ENCODE results near the gene ABHD8.
"Not testable (repeated sequence)": the region's sequence is repeated elsewhere in the genome, so short reads cannot be mapped to it uniquely, and the experiment has no call there.

The ABHD8 gene

DNA sequence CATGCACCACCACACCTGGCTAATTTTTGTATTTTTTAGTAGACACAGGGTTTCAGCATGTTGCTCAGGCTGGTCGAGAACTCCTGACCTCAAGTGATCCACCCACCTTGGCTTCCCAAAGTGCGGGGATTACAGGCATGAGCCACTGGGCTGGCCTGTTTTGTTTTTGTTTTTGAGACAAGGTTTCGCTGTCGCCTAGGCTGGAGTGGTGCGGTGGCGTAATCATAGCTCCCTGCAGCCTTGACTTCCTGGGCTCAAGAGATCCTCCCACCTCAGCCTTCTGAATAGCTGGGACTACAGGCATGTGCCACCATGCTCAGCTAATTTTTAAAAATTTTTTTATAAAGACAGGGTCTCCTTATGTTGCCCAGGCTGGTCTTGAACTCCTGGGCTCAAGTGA, 7.7 kb downstream of the ABHD8 start:
- not testable (repeated sequence) for DNase-seq

DNA sequence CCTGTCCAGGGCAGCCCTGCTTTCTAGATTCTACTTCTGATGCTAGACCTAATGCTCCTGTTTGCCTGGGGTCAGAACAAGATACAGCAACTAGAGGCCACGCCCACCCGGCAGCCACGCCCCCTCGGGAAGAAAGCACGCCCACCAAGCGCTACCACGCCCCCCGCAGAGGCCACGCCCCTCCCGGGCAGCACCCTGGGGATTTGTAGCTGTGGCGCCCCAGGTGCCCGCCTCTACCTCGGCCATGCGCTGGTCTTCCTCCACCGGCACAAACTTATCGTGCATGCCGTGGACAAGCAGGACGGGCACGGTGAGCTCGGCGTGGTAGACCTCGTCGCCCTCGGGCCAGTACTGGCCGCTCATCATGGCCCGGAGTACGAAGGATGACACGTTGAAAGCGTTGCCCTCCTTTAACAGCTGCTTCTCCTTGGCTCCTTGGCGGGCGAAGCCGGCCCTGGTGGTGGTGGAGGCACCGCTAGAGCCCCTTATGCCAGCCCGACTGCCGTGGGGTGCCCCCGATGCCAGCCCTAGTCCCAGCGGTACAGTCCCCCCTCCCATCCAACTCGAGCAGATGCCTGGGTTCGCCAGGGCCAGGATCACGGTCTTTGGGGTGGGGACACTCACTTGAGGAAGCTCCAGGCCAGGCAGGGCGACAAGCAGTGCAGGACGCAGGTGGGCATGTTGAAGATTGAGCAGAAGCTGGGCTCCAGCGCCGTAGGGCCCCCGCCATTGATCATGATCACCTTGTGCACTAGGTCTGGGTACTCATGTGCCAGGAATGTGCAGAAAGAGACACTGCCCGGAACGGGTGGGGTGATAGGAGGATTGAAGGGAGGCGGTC, 9.0 kb downstream of the ABHD8 start:
- DNase-seq: no peak

DNA sequence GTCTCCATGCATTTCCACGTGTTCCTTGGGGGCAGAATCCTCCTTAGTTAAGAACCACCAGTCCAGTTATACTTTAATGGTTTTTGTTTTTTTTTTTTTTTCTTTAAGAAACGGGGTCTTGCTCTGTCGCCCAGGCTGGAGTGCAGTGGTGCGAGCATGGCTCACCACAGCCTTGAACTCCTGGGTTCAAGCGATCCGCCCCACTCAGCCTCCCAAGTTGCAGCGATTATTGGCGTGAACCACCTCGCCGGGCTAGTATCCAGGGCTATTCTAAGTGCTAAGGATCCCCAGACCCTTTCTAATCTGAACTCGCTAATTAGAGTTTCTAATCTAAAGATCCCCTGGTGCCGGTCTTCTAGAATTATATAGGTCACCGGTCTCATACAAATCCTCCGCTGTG, 9.6 kb downstream of the ABHD8 start:
- DNase-seq: no peak

- DNase-seq: peak; percentile 89
Observed at GRCh38 chr19:17292301-17293074, 10.7 kb downstream of the ABHD8 start.

- peak; percentile 78 for DNase-seq
Observed at GRCh38 chr19:17289489-17289888, 13.7 kb downstream of the ABHD8 start.

DNA sequence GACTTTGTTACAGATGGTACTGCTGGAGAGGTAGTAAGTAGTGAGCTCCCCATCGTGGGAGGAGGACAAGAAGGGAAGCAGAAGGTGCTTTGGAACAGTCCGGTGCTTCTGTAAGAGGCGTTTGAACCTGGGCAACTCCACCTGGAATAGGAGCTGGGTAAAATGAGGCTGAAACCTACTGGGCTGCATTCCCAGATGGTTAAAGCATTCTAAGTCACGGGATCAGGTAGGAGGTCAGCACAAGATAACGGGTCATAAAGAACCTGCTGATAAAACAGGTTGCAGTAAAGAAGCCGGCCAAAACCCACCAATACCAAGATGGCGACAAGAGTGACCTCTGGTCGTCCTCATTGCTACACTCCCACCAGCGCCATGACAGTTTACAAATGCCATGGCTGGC, 16.5 kb downstream of the ABHD8 start:
- no peak for DNase-seq

DNA sequence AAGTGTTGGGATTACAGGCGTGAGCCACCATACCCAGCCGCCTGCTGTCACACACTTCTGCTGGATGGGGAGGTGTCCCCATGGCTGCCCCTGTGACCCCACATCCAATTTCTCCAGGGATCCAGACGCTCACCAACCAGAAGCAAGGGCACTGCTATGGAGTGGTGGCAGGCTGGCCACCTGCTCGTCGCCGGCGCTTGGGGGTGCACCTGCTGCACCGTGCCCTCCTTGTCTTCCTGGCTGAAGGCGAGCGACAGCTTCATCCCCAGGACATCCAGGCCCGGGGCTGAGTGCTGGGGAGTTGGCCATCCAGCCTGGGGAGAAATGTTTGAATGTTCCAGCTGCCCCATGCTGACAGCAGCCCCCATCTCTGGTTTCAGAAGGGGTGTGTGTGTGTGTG, 17.0 kb downstream of the ABHD8 start:
- no peak for DNase-seq

- no peak for DNase-seq
Observed at GRCh38 chr19:17285415-17286135, 17.6 kb downstream of the ABHD8 start.

DNA sequence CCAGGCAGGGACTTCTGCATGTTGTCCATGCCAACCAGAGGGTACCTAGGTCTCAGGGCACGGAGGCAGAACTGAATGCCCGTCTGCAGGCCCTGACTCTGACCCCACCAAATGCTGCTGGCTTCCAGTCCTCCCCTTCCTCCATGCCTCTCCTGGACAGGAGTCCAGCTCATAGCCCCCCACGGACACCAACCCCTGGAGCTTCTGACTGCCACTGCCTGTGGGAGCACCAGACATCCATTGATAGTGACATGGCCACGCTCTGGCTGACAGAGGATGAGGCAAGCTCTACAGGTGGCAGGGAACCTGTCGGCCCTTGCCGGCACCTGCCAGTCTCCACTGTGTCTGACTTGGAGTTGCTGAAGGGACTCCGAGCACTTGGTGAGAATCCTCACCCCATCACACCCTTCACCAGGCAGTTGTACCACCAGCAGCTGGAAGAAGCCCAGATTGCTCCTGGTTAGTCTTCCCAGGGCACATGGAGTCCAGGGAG, 19.7 kb downstream of the ABHD8 start:
- DNase-seq: no peak

DNA sequence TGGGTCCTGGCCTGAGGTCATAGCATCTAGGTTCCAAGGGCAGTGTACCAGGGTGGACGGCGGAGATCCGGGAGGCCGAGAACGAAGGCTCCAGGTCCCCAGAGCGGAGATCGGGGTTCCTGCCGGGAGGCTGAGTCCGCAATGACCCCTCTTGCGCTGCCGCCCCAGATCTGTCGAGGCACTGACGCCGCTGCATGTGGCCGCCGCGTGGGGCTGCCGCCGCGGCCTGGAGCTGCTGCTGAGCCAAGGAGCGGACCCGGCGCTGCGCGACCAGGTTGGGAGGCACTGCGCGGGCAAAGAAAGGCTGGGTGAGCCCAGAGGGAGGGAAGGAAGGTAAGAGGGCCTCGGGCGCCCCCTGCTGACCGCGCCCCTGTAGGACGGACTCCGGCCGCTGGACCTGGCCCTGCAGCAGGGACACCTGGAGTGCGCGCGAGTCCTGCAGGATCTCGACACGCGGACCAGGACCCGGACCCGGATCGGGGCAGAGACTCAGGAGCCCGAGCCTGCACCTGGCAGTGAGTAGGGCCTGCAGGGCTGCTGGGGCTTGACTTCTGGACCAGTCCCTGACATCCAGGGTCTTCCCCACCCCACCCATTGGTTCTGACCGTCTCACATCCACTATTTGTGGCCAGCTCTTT, 20.6 kb downstream of the ABHD8 start:
- peak; percentile 77 for DNase-seq

DNA sequence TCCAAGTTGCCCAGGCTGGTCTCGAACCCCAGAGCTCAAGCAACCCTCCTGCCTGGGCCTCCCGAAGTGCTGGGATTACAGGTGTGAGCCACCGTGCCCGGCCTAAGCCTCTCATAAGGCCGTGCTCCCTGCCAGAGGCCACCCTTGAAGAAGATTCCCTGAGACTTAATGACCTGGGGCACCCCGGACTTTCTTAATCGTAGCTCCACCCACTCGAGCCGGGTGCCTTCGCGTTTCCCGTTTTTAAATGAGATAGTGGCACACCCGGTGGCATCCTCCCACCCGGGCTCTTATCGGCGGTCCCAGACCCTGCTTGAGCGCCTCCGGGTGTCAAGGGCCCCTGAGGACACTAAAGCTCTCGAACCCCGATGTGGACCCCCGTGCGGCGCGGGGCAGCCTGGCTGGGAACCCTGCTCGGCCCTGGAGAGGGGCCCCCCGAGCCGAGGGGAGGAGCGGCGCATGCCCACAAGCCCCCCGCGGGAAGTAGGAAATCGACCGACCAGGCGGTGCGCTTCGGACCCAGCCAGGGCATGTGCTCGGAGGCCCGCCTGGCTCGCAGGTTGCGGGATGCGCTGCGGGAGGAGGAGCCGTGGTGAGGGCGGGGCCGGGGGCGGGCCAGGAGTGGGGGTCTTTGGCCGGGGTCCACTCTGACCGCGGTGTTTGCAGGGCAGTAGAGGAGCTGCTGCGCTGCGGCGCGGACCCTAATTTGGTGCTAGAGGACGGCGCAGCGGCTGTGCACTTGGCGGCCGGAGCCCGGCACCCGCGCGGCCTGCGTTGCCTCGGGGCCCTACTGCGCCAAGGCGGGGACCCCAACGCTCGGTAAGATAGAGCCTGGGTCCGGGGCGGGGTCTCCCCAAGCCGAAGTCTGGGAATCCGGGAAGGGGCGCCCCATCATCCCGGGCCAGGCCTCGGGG, 21.6 kb downstream of the ABHD8 start, which contains the start of gene ANKLE1:
Gene ANKLE1 (plus strand): TSS at position 511 of the 914 bp plus-strand sequence. CDS start 20 bp downstream, at position 531.
- DNase-seq: no peak

- no peak for DNase-seq
Observed at GRCh38 chr19:17279436-17279835, 23.8 kb downstream of the ABHD8 start.

DNA sequence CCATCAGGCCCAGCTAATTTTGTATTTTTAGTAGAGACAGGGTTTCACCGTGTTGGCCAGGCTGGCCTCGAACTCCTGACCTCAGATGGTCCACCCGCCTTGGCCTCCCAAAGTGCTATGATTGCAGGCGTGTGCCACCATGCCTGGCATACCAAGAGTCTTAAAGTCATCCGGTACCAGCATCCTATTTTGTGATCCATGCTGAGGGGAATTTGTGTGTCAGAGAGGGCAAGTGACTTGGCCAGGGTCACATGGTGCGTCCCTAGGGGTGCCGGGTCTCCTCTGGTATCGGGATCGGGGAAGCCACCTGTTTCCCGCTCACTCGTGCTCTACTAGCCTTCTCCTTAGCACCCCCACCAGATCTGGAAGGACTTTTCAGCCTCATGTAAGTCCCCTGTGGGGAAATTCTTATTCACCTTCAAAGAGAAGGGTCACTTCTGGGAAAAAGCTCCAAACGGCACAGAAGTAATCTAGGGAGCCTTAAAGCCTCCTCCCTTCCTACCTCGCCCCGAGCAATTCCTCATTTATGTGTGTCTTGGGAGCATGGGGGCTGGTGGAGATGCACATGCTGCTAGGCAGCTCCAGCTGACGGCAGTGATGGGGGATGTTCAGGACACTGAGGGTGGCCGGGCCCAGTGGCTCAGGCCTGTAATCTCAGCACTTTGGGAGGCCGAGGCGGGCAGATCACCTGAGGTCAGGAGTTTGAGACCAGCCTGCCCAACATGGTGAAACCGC, 27.6 kb downstream of the ABHD8 start:
- no peak for DNase-seq

DNA sequence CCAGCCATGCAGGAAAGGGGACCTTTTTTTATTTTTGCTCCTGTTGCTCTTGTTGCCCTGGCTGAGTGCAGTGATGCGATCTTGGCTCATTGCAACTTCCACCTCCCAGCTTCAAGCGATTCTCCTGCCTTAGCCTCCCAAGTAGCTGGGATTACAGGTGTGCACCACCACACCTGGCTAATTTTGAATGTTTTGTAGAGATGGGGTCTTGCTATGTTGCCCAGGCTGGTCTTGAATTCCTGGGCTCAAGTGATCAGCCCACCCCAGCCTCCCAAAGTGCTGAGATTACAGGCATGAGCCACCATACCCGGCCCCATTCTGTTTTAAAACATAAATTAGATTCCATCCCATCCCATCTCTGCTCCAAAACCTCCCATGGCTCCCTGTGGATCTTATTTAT, 28.3 kb downstream of the ABHD8 start:
- not testable (repeated sequence) for DNase-seq

DNA sequence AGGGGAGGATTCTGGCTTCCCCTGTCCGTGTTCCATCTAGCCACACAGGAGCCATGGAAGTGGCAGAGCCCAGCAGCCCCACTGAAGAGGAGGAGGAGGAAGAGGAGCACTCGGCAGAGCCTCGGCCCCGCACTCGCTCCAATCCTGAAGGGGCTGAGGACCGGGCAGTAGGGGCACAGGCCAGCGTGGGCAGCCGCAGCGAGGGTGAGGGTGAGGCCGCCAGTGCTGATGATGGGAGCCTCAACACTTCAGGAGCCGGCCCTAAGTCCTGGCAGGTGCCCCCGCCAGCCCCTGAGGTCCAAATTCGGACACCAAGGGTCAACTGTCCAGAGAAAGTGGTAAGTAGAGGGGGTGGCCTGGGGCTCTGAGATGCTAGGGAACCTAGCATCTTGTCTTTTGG, 34.5 kb downstream of the ABHD8 start:
- no peak for DNase-seq

DNA sequence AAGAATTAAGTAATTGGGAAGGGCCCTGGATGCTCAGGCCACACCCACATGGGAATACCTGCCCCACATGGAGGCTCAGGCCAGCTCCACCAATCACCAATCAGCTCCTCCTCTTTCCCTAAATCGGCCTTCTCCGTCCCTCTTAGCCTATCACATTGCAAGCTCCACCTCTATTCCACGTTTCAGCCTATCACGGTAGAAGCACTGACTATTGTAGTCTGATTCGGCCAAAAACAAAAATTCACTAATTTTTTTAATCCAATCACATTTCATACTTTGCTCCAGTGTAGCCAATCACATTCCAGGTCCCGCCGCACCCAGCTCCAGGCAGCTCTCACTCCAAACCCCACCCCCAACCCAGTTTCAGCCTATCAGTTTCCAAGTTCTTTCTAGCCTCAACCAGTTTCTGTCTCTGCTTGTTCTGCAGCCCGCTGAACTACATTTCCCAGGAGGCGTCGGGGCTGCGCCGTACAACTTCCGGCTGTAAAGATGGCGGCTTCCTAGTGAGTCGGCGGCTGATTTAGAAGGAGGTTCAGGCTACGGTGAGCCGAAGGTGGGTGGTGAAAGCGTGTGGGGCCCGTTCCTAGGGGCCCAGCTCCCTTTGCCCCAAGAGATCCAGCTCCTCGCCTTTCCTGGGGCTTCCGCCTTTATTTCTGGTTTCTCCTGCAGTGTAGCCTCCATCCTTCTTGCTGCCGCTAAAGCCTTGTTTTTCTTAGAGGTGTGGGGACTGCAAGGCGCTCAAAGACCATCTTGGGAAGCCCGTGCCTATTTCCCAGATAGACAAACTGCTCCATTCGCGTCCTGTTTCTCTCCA, 36.0 kb downstream of the ABHD8 start, which contains the start of gene BABAM1:
Gene BABAM1 (plus strand): TSS at position 469 of the 814 bp plus-strand sequence. CDS start 1,364 bp downstream, outside the sequence.
- peak; percentile 99 for DNase-seq

DNA sequence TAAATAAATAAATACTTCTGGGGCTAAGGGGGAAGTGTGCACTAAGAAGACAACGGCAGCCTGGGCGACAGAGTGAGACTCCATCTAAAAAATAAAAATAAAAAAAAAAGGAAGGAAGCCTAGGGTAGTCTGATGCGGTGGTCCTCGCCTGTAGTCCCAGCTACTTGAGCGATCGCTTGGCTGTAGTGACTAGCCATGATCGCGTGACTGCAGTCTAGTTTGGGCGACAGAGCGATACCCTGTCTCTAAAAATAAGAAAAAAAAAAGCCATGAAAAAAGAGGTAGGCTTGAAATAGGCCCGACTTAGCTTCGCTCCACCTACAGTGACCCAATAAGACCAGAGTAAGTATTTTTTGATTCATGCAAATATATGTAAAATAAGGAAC, 36.6 kb downstream of the ABHD8 start:
- DNase-seq: no peak

DNA sequence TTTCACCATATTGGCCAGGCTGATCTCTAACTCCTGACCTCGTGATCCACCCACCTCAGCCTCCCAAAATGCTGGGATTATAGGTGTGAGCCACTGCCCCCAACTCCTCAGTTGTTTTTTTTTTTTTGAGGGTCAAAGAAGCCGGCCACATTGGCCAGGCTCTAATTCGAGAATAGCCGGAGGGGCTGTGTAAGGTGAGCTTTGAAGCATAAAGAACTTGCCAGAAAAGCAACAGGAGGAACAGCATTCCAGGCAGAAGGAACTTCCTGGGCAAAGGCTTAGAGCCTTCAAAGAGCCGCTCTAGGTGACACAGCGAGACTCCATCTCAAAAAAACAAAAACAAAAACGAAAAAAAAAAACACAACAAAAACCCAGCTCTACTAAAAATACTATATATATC, 37.2 kb downstream of the ABHD8 start:
- no peak for DNase-seq

DNA sequence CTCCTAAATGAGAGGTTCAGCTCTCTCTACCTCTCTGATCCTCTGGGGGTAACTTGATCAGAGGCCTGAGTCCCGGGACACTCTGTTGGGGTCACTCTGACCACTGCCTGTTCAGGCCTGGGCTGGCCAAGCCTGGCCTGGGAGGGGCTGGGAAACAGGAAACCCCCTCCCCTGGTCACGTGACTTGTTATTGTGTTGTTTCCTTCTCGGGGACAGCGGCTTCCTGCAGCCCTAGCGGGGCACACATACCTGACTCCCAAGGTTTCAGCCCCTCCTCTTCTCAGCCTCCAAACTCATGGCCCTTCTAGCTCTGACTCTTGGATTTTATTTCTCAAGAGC, 38.6 kb downstream of the ABHD8 start, which contains the start of gene USHBP1:
Gene USHBP1 (minus strand): TSS at position 105 of the 339 bp plus-strand sequence. CDS start 446 bp downstream, outside the sequence.
- DNase-seq: no peak

All from fibroblast of skin of back (primary cell).